DMS79 treated with DMSO at 0.1 percent for 48 hours (cell line): Measurements from ENCODE around the gene EFCAB5.
"Not testable (repeated sequence)": the region's sequence is repeated elsewhere in the genome, so short reads cannot be mapped to it uniquely, and the experiment has no call there.

Experiments
- DNase-seq: peaks from one replicate; lab custom pipeline; 2025; lab: John Stamatoyannopoulos, UW

Gene EFCAB5

GRCh38 chr17:30095507-30096244 is 154.2 kb downstream of the EFCAB5 start:
- no peak for DNase-seq

DNA sequence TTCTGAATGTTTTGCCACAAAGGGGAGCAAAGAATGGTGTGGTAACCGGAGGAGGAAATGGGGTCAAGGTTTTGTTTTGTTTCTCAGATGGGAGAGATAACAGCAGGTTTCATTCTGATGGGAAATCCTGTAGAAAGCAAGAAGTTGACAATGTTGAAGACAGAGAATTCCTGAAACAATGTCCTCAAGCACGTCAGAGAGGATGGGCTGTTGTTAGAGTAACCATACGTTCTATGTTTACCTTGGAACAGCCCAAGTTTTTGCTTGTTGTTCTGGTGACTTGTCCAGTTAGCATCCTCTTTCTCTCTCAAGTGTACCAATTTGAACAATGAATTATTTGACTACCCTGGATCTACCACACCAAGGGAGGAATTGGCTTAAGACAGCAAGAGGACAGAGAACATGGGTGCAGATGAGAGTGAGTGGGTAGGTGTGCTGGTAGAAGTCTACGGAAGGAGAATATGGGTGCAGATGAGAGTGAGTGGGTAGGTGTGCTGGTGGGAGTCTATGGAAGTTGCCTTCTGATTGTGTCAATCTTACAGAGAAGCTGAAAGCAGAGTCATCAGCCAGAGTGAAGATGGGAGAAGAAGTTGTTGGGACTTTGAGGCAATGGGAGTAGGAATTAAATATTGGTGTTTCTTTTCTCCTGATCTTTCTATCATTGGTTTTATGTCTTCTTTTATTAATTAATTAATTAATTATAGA is 160.4 kb downstream of the EFCAB5 start:
- DNase-seq: no peak

DNA sequence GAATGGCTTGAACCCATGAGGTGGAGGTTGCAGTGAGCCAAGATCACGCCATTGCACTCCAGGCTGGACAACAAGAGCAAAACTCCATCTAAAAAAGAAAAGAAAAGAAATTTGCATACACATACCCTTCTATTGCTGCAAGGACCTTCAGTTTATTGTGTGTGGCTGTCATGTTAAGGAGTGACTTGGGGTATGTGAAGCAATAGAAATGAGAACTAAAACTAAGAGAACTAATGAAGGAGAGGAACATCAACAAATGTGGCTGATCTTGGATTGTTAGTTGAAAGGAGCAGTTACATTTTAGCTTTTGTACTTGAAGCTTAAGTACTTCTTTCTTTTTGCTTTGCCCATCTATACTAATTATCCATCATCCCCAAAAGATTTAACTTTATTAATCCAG is 162.5 kb downstream of the EFCAB5 start:
- DNase-seq: no peak

- DNase-seq: peak; percentile 75
Observed at GRCh38 chr17:30104575-30105339, 163.3 kb downstream of the EFCAB5 start.

- no peak for DNase-seq
Observed at GRCh38 chr17:30112794-30113193, 171.4 kb downstream of the EFCAB5 start.

- DNase-seq: peak; percentile 5
Observed at GRCh38 chr17:30113213-30113612, 171.8 kb downstream of the EFCAB5 start.

DNA sequence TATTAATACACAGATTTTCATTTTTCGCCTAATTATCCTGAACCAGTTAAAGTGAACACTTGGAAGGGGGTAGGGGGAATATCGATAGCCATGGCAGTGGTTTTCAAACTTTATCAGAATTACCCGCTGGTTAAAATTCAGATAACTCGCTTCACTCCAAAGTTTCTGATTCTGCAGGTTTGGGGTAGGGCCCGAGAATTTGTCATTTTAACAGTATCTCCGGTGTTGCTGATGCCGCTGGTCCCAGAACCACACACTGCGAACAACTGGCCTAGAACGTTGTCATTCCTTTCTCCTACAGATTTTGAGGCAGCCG is 174.9 kb downstream of the EFCAB5 start:
- DNase-seq: no peak

DNA sequence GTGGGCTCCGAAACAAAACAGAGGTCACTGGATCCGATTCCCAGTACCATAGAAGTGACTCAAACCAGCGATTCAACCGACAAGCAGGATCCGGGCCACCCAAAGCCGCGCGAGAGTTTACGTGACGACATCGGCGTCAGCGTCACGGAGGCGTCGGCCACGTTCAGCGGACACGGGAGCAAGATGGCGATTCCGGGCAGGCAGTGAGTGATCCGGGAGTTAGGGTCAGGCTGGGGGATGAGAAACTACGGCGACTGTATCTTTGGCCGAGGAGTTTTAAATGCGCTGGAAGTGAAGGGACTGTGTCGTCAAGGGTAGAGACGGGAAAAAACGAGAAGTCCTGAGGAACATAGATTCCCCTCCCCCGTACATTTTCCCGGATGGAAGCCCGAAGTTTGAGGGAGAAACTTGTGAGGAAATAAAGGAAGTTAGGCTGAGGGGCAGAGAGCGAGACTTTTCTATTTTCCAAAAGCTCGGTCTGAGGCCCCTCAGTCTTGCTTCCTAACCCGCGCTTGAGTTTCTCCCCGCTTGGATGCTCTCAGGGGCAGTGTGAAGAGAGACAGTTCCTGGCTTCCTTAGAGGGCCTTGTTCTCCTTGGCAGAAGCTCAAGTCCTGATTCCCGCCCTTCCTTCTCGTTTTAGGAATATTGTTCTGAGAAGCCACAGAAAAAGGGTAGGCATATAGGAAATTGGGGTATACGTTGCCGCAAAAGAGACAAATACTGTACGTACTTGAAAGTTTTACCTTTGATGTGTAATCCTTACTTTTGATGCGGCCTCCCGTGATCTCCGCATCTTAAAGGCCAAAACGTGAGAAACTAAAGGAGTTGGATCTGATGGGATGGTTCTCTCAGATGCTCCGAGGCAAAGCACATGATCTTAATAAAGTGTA is 175.5 kb downstream of the EFCAB5 start, which contains the start of gene NSRP1:
Gene NSRP1 (plus strand): TSS at position 156 of the 891 bp plus-strand sequence. CDS start 28 bp downstream, at position 184.
- peak; percentile 91 for DNase-seq

GRCh38 chr17:30117675-30118081 is 176.2 kb downstream of the EFCAB5 start:
- DNase-seq: no peak

GRCh38 chr17:30118635-30119034 is 177.2 kb downstream of the EFCAB5 start:
- not testable (repeated sequence) for DNase-seq

DNA sequence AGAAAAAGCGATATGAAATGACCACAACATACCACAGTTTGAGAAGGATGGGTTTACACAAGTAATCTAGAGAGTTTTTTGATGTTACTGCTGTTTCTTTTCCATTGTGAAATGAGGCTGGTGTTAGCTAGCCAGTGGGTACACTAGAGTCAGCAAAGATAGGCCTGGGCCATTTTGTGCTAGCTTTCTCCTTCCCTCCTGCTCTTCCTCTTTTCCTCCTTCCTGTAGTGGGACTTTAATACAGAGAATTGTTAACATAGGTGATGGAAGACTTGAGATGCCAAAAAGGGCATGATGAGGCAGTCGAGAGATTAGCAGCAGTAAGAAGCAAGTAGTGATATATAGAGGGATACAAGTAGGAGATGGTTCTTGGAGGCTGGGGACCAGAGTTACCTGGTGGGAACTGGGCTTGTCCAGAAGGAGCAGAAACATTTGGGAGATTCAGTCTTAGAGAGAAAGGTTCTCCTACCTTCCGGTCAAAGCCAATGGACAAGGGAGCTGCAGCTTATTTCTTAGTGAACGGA is 182.9 kb downstream of the EFCAB5 start:
- DNase-seq: no peak

- no peak for DNase-seq
Observed at GRCh38 chr17:30130121-30130520, 188.7 kb downstream of the EFCAB5 start.

- peak; percentile 35 for DNase-seq
Observed at GRCh38 chr17:30132615-30133014, 191.2 kb downstream of the EFCAB5 start.

DNA sequence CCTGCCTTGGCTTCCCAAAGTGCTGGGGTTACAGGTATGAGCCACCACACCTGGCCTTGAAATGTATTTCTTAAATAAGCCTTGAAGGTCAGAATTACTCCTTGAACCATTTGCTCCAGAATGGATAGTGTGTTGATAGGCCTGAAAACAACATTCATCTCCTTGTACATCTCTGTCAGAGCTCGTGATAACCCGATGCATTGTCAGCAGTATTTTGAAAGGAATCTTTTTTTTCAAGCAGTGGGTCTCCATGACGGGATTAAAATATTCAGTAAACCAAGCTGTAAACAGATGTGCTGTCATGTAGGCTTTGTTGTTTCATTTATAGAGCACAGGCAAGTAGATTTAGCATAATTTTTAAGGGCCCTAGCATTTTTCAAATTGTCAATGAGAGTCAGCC is 191.8 kb downstream of the EFCAB5 start:
- no peak for DNase-seq

- no peak for DNase-seq
Observed at GRCh38 chr17:30134551-30134950, 193.1 kb downstream of the EFCAB5 start.

DNA sequence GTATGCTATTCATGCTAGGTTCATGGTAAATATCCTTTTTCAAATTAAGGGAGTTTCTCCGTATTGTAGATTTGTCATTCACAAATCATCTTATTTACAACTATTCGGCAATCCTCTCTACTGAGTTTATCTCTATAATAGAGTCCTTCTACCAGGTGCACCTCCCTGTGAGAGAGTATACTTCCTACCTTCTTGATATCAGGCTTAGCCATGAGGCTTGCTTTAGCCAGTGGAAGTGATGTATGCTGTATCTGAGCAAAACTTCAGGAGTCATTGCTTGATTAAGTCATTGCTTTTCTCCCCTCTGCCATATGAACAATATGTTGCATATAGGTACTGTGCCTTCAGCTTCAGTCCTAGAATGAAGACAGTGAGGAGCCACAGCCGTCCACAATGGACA is 195.7 kb downstream of the EFCAB5 start:
- DNase-seq: no peak

- DNase-seq: not testable (repeated sequence)
Observed at GRCh38 chr17:30147860-30148259, 206.4 kb downstream of the EFCAB5 start.

DNA sequence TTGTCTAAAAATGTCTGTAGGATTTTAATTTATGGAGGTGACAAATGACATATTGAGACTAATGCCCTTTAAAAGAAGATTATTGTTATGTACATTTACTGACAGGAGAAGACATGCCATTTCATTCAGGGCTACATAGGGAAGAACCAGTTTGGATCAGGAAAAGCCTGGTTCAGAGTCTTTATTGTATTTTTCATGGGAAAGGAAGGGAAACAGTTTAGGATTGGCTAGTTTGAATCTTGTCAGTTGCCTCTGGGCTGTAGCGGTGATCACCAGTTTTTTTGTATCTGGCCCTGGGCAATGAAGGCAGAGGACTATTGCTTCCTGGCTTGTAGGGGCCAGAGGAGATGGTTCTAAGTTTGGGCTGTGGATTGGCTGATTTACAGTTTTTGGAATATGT is 206.9 kb downstream of the EFCAB5 start:
- no peak for DNase-seq

GRCh38 chr17:30151471-30151870 is 210.0 kb downstream of the EFCAB5 start:
- no peak for DNase-seq

DNA sequence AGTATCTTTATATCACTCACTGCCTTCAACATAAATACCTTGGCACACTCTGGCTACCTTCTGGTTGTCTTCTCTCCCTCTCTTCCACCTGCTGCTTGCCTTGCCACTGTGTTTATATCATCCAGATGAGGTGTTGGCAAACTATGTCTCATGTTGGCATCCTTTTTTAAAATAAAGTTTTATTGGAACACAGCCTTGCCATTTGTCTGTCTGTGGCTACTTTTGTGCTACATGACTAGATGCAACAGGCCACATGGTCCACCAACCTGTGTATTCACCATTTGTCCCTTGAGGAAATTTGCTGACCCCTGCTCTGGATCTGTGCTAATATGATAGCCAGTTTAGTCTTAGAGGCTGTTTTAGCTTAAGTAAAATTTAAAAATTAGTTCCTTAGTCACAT is 212.0 kb downstream of the EFCAB5 start:
- DNase-seq: no peak

DNA sequence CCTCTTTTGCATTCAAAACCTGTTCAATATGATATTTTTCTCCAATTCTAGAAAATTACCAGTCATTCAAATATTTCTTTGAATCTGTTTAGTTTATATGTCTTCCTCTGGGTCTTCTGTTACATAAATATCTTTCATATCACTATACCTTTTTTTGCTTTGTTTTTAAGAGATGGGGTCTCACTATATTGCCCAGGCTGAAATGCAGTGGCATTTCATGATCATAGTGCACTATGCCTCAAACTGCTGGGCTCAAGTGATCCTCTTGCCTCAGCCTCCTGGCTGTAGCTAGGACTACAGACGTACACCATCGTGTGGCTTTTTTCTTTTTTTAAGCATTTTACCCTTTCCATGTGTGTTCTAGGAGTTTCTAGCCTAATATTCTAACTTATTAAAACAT is 214.0 kb downstream of the EFCAB5 start:
- DNase-seq: no peak
